Fibroblast of lung (primary cell): ENCODE measurements around the gene NT5DC4. TPM values are rescaled to one million over a fixed set of nuclear protein-coding genes. Genes with fewer than 3 reads are reported as not detected.

Experiments used
- DNase-seq, 2 donors: peaks; one replicate each; pipeline versions ENCODE4 v3.0.0 to v3.0.0-alpha.2; 2010; ENCODE audit warnings: low read depth in 2 of 2
- H2AFZ ChIP-seq: 2 replicates; pipeline ENCODE4 v1.5.1; 2012; ENCODE audit warnings: low read length, control low read depth, inconsistent platforms
- H3K27ac ChIP-seq: 2 replicates; pipeline ENCODE4 v1.5.1; 2011; ENCODE audit warnings: low read length, control low read depth; ENCODE audit not compliant: insufficient read depth
- H3K27me3 ChIP-seq: 2 replicates; pipeline ENCODE4 v1.5.1; 2011; ENCODE audit warnings: mild to moderate bottlenecking, low read length; ENCODE audit not compliant: control insufficient read depth, insufficient read depth
- H3K36me3 ChIP-seq: 2 replicates; pipeline ENCODE4 v1.5.1; 2011; ENCODE audit warnings: low read length; ENCODE audit not compliant: control insufficient read depth, insufficient read depth
- H3K4me1 ChIP-seq: 2 replicates; pipeline ENCODE4 v1.5.1; 2011; ENCODE audit warnings: low read length; ENCODE audit not compliant: control insufficient read depth, insufficient read depth; ENCODE audit errors: extremely low read depth
- H3K4me2 ChIP-seq: 2 replicates; pipeline ENCODE4 v1.5.1; 2011; ENCODE audit warnings: low read length, control low read depth; ENCODE audit not compliant: insufficient read depth; ENCODE audit errors: extremely low read depth
- H3K4me3 ChIP-seq, 4 experiments: fragments of 200-600 bp in 1 of 4; sonication (generic) in 1 of 4; replicated peaks in 1 of 4; 2 replicates each; pipeline ENCODE4 v1.5.1; 2011 to 2016; ENCODE audit warnings: low read length in 4 of 4, low read depth in 3 of 4, mild to moderate bottlenecking in 3 of 4, control low read depth in 2 of 4, inconsistent platforms in 1 of 4, mixed read lengths in 1 of 4; ENCODE audit not compliant: insufficient read depth in 1 of 4; ENCODE audit errors: control extremely low read depth in 1 of 4
- H3K79me2 ChIP-seq: 2 replicates; pipeline ENCODE4 v1.5.1; 2012; ENCODE audit warnings: mild to moderate bottlenecking, low read length, inconsistent platforms; ENCODE audit not compliant: control insufficient read depth, insufficient read depth
- H3K9ac ChIP-seq: 2 replicates; pipeline ENCODE4 v1.5.1; 2011; ENCODE audit warnings: mild to moderate bottlenecking, low read length, control low read depth; ENCODE audit not compliant: insufficient read depth
- H3K9me3 ChIP-seq: 2 replicates; pipeline ENCODE4 v1.5.1; 2012; ENCODE audit warnings: low read depth, low read length; ENCODE audit not compliant: control insufficient read depth, insufficient read depth
- H4K20me1 ChIP-seq: 2 replicates; pipeline ENCODE4 v1.5.1; 2011; ENCODE audit warnings: low read length; ENCODE audit not compliant: control insufficient read depth, insufficient read depth; ENCODE audit errors: extremely low read depth
- EZH2 ChIP-seq: IDR thresholded peaks from 2 replicates; pipeline ENCODE4 v1.5.1; 2012; ENCODE audit warnings: low read length, control low read depth, mild to moderate bottlenecking; ENCODE audit errors: missing control alignments
- polyA minus RNA-seq: library from RNA; depleted of rRNA, polyadenylated mRNA; stranded (reverse); fragments of >200 nt; gene quantifications from 2 replicates; pipeline ENCODE4 v1.2.3, GENCODE V29; 2011; ENCODE audit warnings: low replicate concordance
- polyA plus RNA-seq, 2 donors: library from polyadenylated mRNA; depleted of rRNA in 1 of 2; stranded (reverse) in 1 of 2; unstranded in 1 of 2; fragments of >200 nt; gene quantifications; 2 replicates each; pipeline ENCODE4 v1.2.1, GENCODE V29; 2011 to 2012; ENCODE audit warnings: missing spikeins in 1 of 2
- total RNA-seq: library from RNA; depleted of rRNA; stranded (reverse); fragments of >200 nt; gene quantifications from 2 replicates; pipeline ENCODE4 v1.2.1, GENCODE V29; 2014
- TF ChIP-seq, protein P1 (sequence below), 2 donors: IDR thresholded peaks in 1 of 2; conservative IDR thresholded peaks in 1 of 2; 1 replicate in 1 of 2; 2 replicates in 1 of 2; pipeline ENCODE4 v1.5.1; 2011 to 2012; ENCODE audit warnings: low read length in 2 of 2, control low read depth in 1 of 2, inconsistent platforms in 1 of 2, low read depth in 1 of 2, mild to moderate bottlenecking in 1 of 2

Gene NT5DC4
- total RNA-seq (not detected in 2 replicates), polyA plus RNA-seq (not detected in 2 replicates), polyA minus RNA-seq (not detected in 2 replicates)
- not detected in 2 replicates for polyA plus RNA-seq (2012)

DNA sequence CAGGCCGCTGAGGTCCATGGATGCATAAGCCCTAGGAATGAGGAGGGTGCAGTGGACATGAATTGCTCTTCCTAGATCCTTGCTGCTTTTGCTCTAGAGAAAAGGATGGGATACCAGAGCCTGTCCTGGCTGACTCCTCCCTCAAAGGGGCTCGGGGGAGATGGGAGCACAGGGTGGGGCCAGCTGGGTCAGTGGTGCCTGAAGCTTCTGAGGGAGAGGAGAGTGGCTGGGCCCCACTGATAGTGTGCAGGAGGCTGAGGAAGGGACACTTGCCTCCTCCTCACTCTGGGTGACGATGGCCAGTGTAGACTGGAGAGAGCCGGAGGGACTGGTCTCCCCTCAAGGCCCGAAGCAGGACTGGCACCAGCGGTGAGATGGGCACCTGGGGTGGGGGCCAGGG lies at the start of gene NT5DC4:
Gene NT5DC4, plus strand, starts transcription at position 236 of the 400 bp plus-strand sequence. Its CDS starts 60 bp downstream, at position 296.
- no peak for DNase-seq
- no peaks in the 10 kb centered on the region for H3K36me3 ChIP-seq
- H3K27ac ChIP-seq, result no peak within 1 kb of the TSS
- H2AFZ ChIP-seq, result no peak within 1 kb of the TSS
- no peaks in the 10 kb centered on the region for H3K9me3 ChIP-seq
- no peaks in the 10 kb centered on the region for H4K20me1 ChIP-seq
- H3K4me2 ChIP-seq, result no peak within 1 kb of the TSS
- H3K79me2 ChIP-seq, result no peaks in the 10 kb centered on the region
- TF ChIP-seq EZH2, result no peak
- TF ChIP-seq, protein P1, sequence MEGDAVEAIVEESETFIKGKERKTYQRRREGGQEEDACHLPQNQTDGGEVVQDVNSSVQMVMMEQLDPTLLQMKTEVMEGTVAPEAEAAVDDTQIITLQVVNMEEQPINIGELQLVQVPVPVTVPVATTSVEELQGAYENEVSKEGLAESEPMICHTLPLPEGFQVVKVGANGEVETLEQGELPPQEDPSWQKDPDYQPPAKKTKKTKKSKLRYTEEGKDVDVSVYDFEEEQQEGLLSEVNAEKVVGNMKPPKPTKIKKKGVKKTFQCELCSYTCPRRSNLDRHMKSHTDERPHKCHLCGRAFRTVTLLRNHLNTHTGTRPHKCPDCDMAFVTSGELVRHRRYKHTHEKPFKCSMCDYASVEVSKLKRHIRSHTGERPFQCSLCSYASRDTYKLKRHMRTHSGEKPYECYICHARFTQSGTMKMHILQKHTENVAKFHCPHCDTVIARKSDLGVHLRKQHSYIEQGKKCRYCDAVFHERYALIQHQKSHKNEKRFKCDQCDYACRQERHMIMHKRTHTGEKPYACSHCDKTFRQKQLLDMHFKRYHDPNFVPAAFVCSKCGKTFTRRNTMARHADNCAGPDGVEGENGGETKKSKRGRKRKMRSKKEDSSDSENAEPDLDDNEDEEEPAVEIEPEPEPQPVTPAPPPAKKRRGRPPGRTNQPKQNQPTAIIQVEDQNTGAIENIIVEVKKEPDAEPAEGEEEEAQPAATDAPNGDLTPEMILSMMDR (conservative IDR thresholded peaks at IDR 0.05 in 1 of 2, IDR thresholded peaks at IDR 0.05 in 1 of 2; ENCODE audit: low read depth in 1 of 2, low read length in 2 of 2), result no peak
- no peak within 1 kb of the TSS for H3K4me3 ChIP-seq
- no peak within 1 kb of the TSS for H3K9ac ChIP-seq
- H3K4me1 ChIP-seq, result no peaks in the 10 kb centered on the region
- H3K27me3 ChIP-seq, result peaks cover 4% of the 10 kb centered on the region

DNA sequence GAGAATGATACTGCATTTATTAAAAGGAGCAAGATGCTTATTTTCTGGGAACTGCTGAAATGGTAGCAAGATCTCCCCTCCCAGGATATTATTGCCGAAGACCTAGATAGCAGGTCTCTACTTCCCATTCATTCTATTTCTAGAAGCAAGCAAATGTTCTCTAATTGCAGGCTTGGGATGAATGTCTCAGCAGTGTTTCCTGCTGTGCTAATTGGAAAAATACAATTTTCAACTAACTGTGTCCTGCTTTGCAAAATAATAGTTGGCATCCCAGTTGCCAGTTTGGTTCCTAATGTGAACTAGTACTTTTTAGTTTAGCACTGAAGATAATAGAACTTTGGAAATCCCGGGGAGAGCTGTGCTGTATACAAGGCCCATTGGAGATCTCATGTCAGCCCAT lies 49.0 kb upstream of the NT5DC4 start:
- no peak overlapping the region for H3K27ac ChIP-seq
- DNase-seq, result no peak
- no peak overlapping the region for H2AFZ ChIP-seq
- no peaks in the 10 kb centered on the region for H3K36me3 ChIP-seq
- no peaks in the 10 kb centered on the region for H3K4me1 ChIP-seq
- H3K79me2 ChIP-seq, result no peaks in the 10 kb centered on the region
- H3K9me3 ChIP-seq, result no peaks in the 10 kb centered on the region
- no peaks in the 10 kb centered on the region for H4K20me1 ChIP-seq
- H3K4me2 ChIP-seq, result no peak overlapping the region
- H3K27me3 ChIP-seq, result no peaks in the 10 kb centered on the region
- no peak overlapping the region for H3K9ac ChIP-seq
- TF ChIP-seq EZH2, result no peak
- TF ChIP-seq, protein P1 (conservative IDR thresholded peaks at IDR 0.05 in 1 of 2, IDR thresholded peaks at IDR 0.05 in 1 of 2; ENCODE audit: low read depth in 1 of 2, low read length in 2 of 2), result no peak
- H3K4me3 ChIP-seq, result no peak overlapping the region

DNA sequence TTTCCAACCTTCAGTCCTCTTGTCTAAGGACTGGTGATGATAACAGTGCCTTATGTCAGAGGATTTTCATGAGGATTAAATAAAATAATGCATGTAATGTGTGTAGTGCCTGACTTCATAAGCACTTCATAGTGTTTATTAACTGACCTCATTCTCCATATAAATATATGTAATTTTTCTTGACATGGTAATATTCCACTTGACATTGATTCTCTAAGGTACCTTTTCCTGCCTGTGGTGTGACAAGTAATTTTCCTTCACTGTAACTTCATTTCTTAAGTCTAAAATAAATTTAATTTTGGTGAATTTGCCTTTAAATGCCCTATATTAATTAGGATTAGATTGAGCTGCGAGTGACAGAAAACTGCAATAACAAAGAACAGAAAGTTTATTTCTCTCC lies 47.8 kb upstream of the NT5DC4 start:
- H3K9ac ChIP-seq, result no peak overlapping the region
- H2AFZ ChIP-seq, result no peak overlapping the region
- H3K27ac ChIP-seq, result no peak overlapping the region
- H4K20me1 ChIP-seq, result no peaks in the 10 kb centered on the region
- no peaks in the 10 kb centered on the region for H3K9me3 ChIP-seq
- no peak for TF ChIP-seq EZH2
- TF ChIP-seq, protein P1 (conservative IDR thresholded peaks at IDR 0.05 in 1 of 2, IDR thresholded peaks at IDR 0.05 in 1 of 2; ENCODE audit: low read depth in 1 of 2, low read length in 2 of 2), result no peak
- no peak for DNase-seq
- no peaks in the 10 kb centered on the region for H3K27me3 ChIP-seq
- no peaks in the 10 kb centered on the region for H3K36me3 ChIP-seq
- H3K4me1 ChIP-seq, result no peaks in the 10 kb centered on the region
- no peaks in the 10 kb centered on the region for H3K79me2 ChIP-seq
- no peak overlapping the region for H3K4me3 ChIP-seq
- H3K4me2 ChIP-seq, result no peak overlapping the region
